Esophagus squamous epithelium (tissue), 5 donors: Measurements from ENCODE around the gene AFF3. TPM values are rescaled to one million over a fixed set of nuclear protein-coding genes. Genes with fewer than 3 reads are reported as not detected.

Experiments used
- DNase-seq: peaks from one replicate; lab custom pipeline; 2025; lab: John Stamatoyannopoulos, UW
- H3K27ac ChIP-seq, 4 donors: fragments of 200-600 bp; sonication (generic); one replicate each; pipeline ENCODE4 v1.5.1; 2016 to 2019; ENCODE audit warnings: mild to moderate bottlenecking in 1 of 4
- H3K27me3 ChIP-seq, 4 donors: fragments of 200-600 bp; sonication (generic); 1 replicate in 3 of 4; 2 replicates in 1 of 4; pipeline versions ENCODE4 v1.5.1 to v1.6.0; 2017 to 2021; ENCODE audit warnings: antibody characterized with exemption in 1 of 4
- H3K36me3 ChIP-seq, 3 donors: fragments of 200-600 bp; sonication (generic); one replicate each; pipeline ENCODE4 v1.5.1; 2016 to 2019
- H3K4me1 ChIP-seq, 3 donors: fragments of 200-600 bp; sonication (generic); one replicate each; pipeline ENCODE4 v1.5.1; 2017 to 2019
- H3K4me3 ChIP-seq, 4 donors: fragments of 200-600 bp; sonication (generic); 1 replicate in 3 of 4; 2 replicates in 1 of 4; pipeline ENCODE4 v1.5.1; 2016 to 2019; ENCODE audit warnings: mild to moderate bottlenecking in 2 of 4, moderate library complexity in 1 of 4
- H3K9me3 ChIP-seq, 3 donors: fragments of 200-600 bp; sonication (generic); one replicate each; pipeline ENCODE4 v1.5.1; 2016 to 2019
- POLR2A ChIP-seq, 4 donors: fragments of 450-650 bp; IDR thresholded peaks; one replicate each; pipeline ENCODE4 v1.6.1; 2017; ENCODE audit warnings: antibody characterized with exemption in 4 of 4, mild to moderate bottlenecking in 4 of 4, moderate library complexity in 3 of 4
- WGBS, 2 donors: methylation state at CpG; one replicate each; pipeline ENCODE4 v1.1.5; 2018; 5-methylcytosine and 5-hydroxymethylcytosine counted together
- intact Hi-C: fragments of 100-400 bp; cut with DNase I; formaldehyde crosslinking; loops from one replicate; pipeline ENCODE4 v1.15.0; 2022
- total RNA-seq, 4 donors: library from RNA; depleted of rRNA; stranded (reverse); fragments of >200 nt; gene quantifications; one replicate each; pipeline ENCODE4 v1.1.0, GENCODE V29; 2016
- TF ChIP-seq, protein P1 (sequence below), 6 experiments: fragments of 450-650 bp in 4 of 6; fragments of 200-600 bp in 2 of 6; sonication (generic) in 2 of 6; IDR thresholded peaks; one replicate each; pipeline ENCODE4 v1.5.1; 2016 to 2019; ENCODE audit warnings: antibody characterized with exemption in 6 of 6, mild to moderate bottlenecking in 4 of 6, moderate library complexity in 4 of 6
- donor health status: DM: yes; HTN: yes; CAD: no.

AFF3 gene
- total RNA-seq, 4 donors from 2014 or later: 1.2 to 9.7 (median 3.8) TPM

DNA sequence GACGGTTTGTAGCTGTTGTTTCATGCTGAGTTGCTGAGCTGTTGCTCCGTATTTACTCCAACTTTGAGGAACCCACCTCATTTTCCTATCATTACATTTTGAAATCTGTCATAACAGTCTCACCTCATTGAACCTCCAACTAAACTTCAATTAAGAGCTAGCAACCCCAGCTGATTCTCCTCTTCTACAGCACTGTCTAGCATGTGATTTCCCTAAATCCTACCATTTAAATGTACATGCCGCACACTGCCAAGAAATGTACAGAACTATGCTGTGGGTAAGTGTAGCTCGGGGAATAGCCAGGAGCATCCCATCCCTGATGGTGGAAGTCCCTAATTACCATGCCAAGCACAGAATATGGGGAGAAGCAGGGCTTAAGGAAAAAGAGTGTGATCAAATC is 299.9 kb downstream of the AFF3 start:
- Histone ChIP-seq H3K4me1 (no peaks in the 10 kb centered on the region), H3K36me3 (no peaks in the 10 kb centered on the region), H3K27me3 (no peaks in the 10 kb centered on the region), H3K4me3 (no peak overlapping the region), H3K9me3 (no peaks in the 10 kb centered on the region), H3K27ac (no peak overlapping the region)
- no peak for DNase-seq
- WGBS, 2 donors: 80 to 81% methylated on average over 4 of the region's 4 CpGs
- no peak for TF ChIP-seq POLR2A (IDR thresholded peaks at IDR 0.05)
- TF ChIP-seq, protein P1, sequence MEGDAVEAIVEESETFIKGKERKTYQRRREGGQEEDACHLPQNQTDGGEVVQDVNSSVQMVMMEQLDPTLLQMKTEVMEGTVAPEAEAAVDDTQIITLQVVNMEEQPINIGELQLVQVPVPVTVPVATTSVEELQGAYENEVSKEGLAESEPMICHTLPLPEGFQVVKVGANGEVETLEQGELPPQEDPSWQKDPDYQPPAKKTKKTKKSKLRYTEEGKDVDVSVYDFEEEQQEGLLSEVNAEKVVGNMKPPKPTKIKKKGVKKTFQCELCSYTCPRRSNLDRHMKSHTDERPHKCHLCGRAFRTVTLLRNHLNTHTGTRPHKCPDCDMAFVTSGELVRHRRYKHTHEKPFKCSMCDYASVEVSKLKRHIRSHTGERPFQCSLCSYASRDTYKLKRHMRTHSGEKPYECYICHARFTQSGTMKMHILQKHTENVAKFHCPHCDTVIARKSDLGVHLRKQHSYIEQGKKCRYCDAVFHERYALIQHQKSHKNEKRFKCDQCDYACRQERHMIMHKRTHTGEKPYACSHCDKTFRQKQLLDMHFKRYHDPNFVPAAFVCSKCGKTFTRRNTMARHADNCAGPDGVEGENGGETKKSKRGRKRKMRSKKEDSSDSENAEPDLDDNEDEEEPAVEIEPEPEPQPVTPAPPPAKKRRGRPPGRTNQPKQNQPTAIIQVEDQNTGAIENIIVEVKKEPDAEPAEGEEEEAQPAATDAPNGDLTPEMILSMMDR (IDR thresholded peaks at IDR 0.05): no peak
- intact Hi-C loops: no loop called here

DNA sequence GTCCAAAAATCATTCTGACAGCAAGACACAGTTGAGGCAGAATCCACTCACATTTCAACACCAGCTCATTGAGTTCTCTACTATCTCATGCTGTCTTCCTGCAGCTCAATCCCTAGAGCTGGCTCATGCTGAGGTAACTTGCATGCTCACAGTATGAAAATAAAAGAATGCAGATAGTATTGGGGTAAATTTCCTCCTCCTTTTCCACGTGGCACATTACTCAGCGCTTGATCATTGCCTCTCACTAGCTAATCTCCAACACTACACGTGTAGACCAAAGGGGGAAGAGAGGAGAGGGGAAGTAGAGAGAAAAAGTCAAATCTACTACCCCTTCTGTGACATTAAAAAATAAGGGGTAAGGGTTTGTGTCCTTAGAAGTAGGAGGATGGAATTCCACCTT is 300.6 kb downstream of the AFF3 start:
- Histone ChIP-seq H3K27me3 (no peaks in the 10 kb centered on the region), H3K36me3 (no peaks in the 10 kb centered on the region), H3K4me1 (no peaks in the 10 kb centered on the region), H3K9me3 (no peaks in the 10 kb centered on the region), H3K4me3 (no peak overlapping the region), H3K27ac (no peak overlapping the region)
- TF ChIP-seq, protein P1 (IDR thresholded peaks at IDR 0.05): no peak
- TF ChIP-seq POLR2A (IDR thresholded peaks at IDR 0.05): no peak
- intact Hi-C loops: no loop called here
- 51 to 55% methylated on average over 3 of the region's 3 CpGs for WGBS, 2 donors
- no peak for DNase-seq

- TF ChIP-seq, protein P1 (IDR thresholded peaks at IDR 0.05): no peak
- TF ChIP-seq POLR2A (IDR thresholded peaks at IDR 0.05): no peak
Measured at GRCh38 chr2:99840831-99841230, 301.6 kb downstream of the AFF3 start.

DNA sequence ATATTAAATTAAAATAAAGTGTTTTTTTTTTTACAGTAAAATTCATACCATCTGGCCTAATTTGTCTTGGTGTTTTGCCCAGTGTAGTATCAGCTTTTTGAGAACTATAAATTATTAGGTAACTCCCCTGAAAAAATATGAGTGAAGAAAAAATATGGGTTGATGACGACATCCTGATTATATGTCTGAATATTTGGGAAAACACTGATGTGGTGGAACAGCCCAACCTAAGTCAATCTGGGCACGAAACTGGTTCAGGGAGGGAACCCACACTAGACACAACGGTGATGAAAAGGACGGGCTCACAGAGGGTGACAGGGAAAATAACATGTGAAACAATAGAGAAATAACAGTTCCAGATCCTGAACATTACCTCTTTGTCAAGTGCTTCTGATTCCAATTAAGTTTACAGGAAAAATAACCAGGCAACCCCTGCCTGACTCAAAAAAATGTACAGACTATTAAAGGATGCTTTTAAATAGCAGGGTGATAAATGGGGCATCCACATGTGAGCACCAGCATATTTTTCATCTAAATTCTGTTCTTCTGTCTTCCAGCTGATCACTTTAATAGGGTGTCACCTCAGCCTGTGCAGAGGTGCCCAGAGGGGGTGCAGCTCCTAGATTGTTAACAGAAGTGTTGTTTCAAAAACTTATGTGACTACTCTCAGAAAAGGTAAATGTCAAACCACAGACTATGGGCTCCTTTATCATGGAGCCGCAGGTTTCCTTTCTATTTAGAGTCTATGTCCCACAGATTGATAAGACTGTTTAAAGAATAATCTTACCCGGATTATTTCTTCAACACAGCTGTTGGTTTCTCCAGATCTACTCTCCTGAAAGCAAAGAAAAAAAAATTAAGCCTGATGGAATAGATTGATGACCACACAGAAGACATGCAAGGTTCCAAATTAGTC is 305.4 kb downstream of the AFF3 start:
- intact Hi-C loops: no loop called here
- 56 to 64% methylated on average over 6 of the region's 6 CpGs for WGBS, 2 donors
- no peak for DNase-seq

More at GRCh38 chr2:99840831-99841230, 301.6 kb downstream of the AFF3 start:
- Histone ChIP-seq H3K27ac (no peak overlapping the region), H3K36me3 (no peaks in the 10 kb centered on the region), H3K27me3 (no peaks in the 10 kb centered on the region), H3K9me3 (no peaks in the 10 kb centered on the region), H3K4me3 (no peak overlapping the region), H3K4me1 (no peaks in the 10 kb centered on the region)
- intact Hi-C loops: no loop called here
- no peak for DNase-seq
- whole genome bisulfite sequencing, 2 donors: 69 to 71% methylated on average over 3 of the region's 3 CpGs

DNA sequence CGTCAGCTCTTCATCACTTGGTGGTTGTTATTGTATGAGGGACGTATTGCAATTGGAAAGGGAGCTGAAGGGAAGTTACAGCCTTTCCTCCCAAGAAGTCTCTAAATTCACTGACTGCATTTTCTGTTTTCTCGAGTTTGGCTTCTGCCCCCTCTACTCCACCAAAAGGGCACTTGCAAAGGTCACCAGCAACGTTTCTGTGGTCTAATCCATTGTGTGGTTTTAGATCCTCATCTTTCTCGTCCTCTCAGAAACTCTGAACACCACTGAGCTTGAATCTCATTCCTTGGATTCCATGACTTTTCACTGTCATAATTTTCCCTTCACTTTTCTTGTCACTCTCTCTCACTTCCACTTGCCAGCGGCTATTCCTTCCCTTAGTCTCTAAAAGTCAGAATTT is 308.0 kb downstream of the AFF3 start:
- Histone ChIP-seq H3K9me3 (no peaks in the 10 kb centered on the region), H3K27ac (no peak overlapping the region), H3K4me3 (no peak overlapping the region), H3K36me3 (no peaks in the 10 kb centered on the region), H3K27me3 (no peaks in the 10 kb centered on the region), H3K4me1 (no peaks in the 10 kb centered on the region)
- intact Hi-C loops: no loop called here
- no peak for DNase-seq
- TF ChIP-seq, protein P1 (IDR thresholded peaks at IDR 0.05): no peak
- TF ChIP-seq POLR2A (IDR thresholded peaks at IDR 0.05): no peak
- WGBS, 2 donors: 44 to 53% methylated on average over 6 of the region's 6 CpGs

More for the DNA sequence above, 305.4 kb downstream of the AFF3 start:
- H3K4me1 ChIP-seq: no peaks in the 10 kb centered on the region
- no peak overlapping the region for H3K4me3 ChIP-seq
- no peak overlapping the region for H3K27ac ChIP-seq
- H3K27me3 ChIP-seq: no peaks in the 10 kb centered on the region
- no peaks in the 10 kb centered on the region for H3K9me3 ChIP-seq
- H3K36me3 ChIP-seq: no peaks in the 10 kb centered on the region
- no peak for TF ChIP-seq POLR2A (IDR thresholded peaks at IDR 0.05)
- TF ChIP-seq, protein P1 (IDR thresholded peaks at IDR 0.05): no peak
